Gastrocnemius medialis (tissue), 4 donors: Measurements from ENCODE around the gene ZBTB45. TPM values are rescaled to one million over a fixed set of nuclear protein-coding genes. Genes with fewer than 3 reads are reported as not detected.
"Not testable (repeated sequence)": the region's sequence is repeated elsewhere in the genome, so short reads cannot be mapped to it uniquely, and the experiment has no call there.

Experiments used
- ATAC-seq, 2 donors: fragments of 150-250 bp; one replicate each; pipeline ENCODE4 v1.9.1; 2016
- DNase-seq, 2 donors: peaks; one replicate each; pipeline ENCODE4 v3.0.0-alpha.2; 2019
- H3K27ac ChIP-seq, 4 donors: fragments of 200-600 bp; sonication (generic); 1 replicate in 1 of 4; 2 replicates in 3 of 4; pipeline ENCODE4 v1.5.1; 2016 to 2018; ENCODE audit warnings: mild to moderate bottlenecking in 2 of 4, moderate library complexity in 1 of 4
- H3K27me3 ChIP-seq, 3 donors: fragments of 200-600 bp; sonication (generic) in 2 of 3; 1 replicate in 1 of 3; 2 replicates in 2 of 3; pipeline versions ENCODE4 v1.5.1 to v1.6.0; 2016 to 2019; ENCODE audit warnings: mild to moderate bottlenecking in 1 of 3, moderate library complexity in 1 of 3
- H3K36me3 ChIP-seq, 2 donors: fragments of 200-600 bp; sonication (generic) in 1 of 2; one replicate each; pipeline ENCODE4 v1.5.1; 2017 to 2018
- H3K4me1 ChIP-seq, 2 donors: fragments of 200-600 bp; sonication (generic) in 1 of 2; one replicate each; pipeline ENCODE4 v1.5.1; 2016 to 2017; ENCODE audit warnings: mild to moderate bottlenecking in 2 of 2
- H3K4me3 ChIP-seq, 4 donors: fragments of 200-600 bp; sonication (generic) in 3 of 4; 1 replicate in 1 of 4; 2 replicates in 3 of 4; pipeline ENCODE4 v1.5.1; 2016 to 2019; ENCODE audit warnings: mild to moderate bottlenecking in 2 of 4
- H3K9me3 ChIP-seq, 3 donors: fragments of 200-600 bp; sonication (generic) in 2 of 3; 1 replicate in 1 of 3; 2 replicates in 2 of 3; pipeline ENCODE4 v1.5.1; 2016 to 2019
- POLR2A ChIP-seq, 2 donors: fragments of 450-650 bp; IDR thresholded peaks; one replicate each; pipeline ENCODE4 v1.6.1; 2017; ENCODE audit warnings: antibody characterized with exemption in 2 of 2, mild to moderate bottlenecking in 2 of 2, moderate library complexity in 2 of 2
- in situ Hi-C, 4 donors: fragments of 200-750 bp; cut with MboI; loops; one replicate each; pipeline versions ENCODE4 v1.15.0 to v1.8.0; 2017; ENCODE audit warnings: low sequenced_read_pairs in 4 of 4
- intact Hi-C: fragments of 100-400 bp; cut with DNase I; formaldehyde crosslinking; loops from one replicate; pipeline ENCODE4 v1.15.1; 2023; ENCODE audit warnings: low total_unique reads
- total RNA-seq, 4 donors: library from RNA; depleted of rRNA; stranded (reverse); fragments of >200 nt; gene quantifications; one replicate each; pipeline versions ENCODE4 v1.1.0 to v1.2.3, GENCODE V29; 2016
- TF ChIP-seq, protein P1 (sequence below), 5 experiments: fragments of 450-650 bp in 3 of 5; fragments of 200-600 bp in 2 of 5; sonication (generic) in 2 of 5; IDR thresholded peaks in 4 of 5; conservative IDR thresholded peaks in 1 of 5; 1 replicate in 4 of 5; 2 replicates in 1 of 5; pipeline ENCODE4 v1.5.1; 2016 to 2019; ENCODE audit warnings: antibody characterized with exemption in 5 of 5, mild to moderate bottlenecking in 3 of 5, moderate library complexity in 3 of 5

Gene ZBTB45
- total RNA-seq, 4 donors from 2014 or later, result 5.9 to 12.2 (median 9.6) TPM

DNA sequence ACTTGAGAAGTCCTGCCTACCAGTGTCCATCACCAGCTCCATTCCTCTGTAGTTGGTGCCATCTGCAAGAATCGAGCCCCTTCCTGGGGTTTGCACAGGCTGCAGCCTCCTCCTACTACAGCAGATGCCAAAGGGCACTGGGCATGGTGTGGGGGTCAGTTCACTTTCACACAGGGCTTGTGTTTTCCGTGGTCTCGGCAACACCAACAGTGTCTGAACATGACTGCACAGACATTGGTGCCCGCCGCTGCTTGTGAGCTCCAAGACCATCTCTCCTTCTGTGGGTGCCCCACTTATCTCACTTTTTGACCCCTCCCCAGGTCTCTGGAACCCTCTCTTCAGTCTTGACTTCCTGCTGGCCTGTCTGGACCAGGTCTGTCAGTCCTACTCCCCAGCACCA lies 28.2 kb downstream of the ZBTB45 start:
- Histone ChIP-seq H3K36me3 (no peaks in the 10 kb centered on the region), H3K27me3 (no peaks in the 10 kb centered on the region), H3K27ac (no peak overlapping the region), H3K4me1 (no peaks in the 10 kb centered on the region), H3K9me3 (no peaks in the 10 kb centered on the region), H3K4me3 (no peak overlapping the region)
- DNase-seq, result no peak
- no peak for ATAC-seq
- intact Hi-C loops (no loop called here), in situ Hi-C loops (no loop called here)
- TF ChIP-seq, protein P1, sequence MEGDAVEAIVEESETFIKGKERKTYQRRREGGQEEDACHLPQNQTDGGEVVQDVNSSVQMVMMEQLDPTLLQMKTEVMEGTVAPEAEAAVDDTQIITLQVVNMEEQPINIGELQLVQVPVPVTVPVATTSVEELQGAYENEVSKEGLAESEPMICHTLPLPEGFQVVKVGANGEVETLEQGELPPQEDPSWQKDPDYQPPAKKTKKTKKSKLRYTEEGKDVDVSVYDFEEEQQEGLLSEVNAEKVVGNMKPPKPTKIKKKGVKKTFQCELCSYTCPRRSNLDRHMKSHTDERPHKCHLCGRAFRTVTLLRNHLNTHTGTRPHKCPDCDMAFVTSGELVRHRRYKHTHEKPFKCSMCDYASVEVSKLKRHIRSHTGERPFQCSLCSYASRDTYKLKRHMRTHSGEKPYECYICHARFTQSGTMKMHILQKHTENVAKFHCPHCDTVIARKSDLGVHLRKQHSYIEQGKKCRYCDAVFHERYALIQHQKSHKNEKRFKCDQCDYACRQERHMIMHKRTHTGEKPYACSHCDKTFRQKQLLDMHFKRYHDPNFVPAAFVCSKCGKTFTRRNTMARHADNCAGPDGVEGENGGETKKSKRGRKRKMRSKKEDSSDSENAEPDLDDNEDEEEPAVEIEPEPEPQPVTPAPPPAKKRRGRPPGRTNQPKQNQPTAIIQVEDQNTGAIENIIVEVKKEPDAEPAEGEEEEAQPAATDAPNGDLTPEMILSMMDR (IDR thresholded peaks at IDR 0.05 in 4 of 5, conservative IDR thresholded peaks at IDR 0.05 in 1 of 5), result no peak
- TF ChIP-seq POLR2A (IDR thresholded peaks at IDR 0.05), result no peak

GRCh38 chr19:58484349-58484748 lies 35.3 kb downstream of the ZBTB45 start:
- H3K4me3 ChIP-seq, DNase-seq, intact Hi-C loops, H3K9me3 ChIP-seq, in situ Hi-C loops, H3K27me3 ChIP-seq, ATAC-seq, H3K27ac ChIP-seq, H3K4me1 ChIP-seq: not testable (repeated sequence)
- H3K36me3 ChIP-seq, result peaks cover 0 to 10% of the 10 kb centered on the region in 2 donors

DNA sequence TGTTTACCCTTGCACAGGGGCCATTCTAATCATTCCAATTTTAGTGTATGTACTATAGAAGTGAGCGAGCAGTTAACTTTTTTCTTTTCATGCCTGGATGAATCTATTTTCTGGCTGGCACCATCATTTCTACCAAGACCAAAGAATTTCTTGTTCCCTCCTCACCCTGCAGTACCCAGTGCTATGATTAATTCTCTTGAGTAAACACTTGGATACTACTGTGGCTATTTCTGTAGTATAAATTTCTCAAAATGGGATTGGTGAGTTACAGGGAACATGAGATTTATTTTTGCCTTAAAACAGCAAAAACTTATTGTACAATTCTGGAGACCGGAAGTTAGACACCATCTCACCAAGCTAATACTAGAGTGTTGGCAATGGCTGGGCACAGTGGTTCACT lies 35.8 kb downstream of the ZBTB45 start:
- DNase-seq, result no peak
- Histone ChIP-seq H3K27me3 (no peaks in the 10 kb centered on the region), H3K36me3 (peaks cover 0 to 11% of the 10 kb centered on the region in 2 donors), H3K27ac (no peak overlapping the region), H3K4me3 (no peak overlapping the region), H3K4me1 (no peaks in the 10 kb centered on the region), H3K9me3 (no peaks in the 10 kb centered on the region)
- in situ Hi-C loops, result no loop called here
- no peak for ATAC-seq
- TF ChIP-seq, protein P1 (IDR thresholded peaks at IDR 0.05 in 4 of 5, conservative IDR thresholded peaks at IDR 0.05 in 1 of 5), result no peak
- no peak for TF ChIP-seq POLR2A (IDR thresholded peaks at IDR 0.05)
- intact Hi-C loops, result no loop called here

- Histone ChIP-seq H3K27ac (no peak overlapping the region), H3K9me3 (no peaks in the 10 kb centered on the region), H3K27me3 (no peaks in the 10 kb centered on the region), H3K4me1 (no peaks in the 10 kb centered on the region), H3K36me3 (peaks cover 0 to 11% of the 10 kb centered on the region in 2 donors), H3K4me3 (no peak overlapping the region)
- TF ChIP-seq POLR2A (IDR thresholded peaks at IDR 0.05), result no peak
- TF ChIP-seq, protein P1 (IDR thresholded peaks at IDR 0.05 in 4 of 5, conservative IDR thresholded peaks at IDR 0.05 in 1 of 5), result no peak
- DNase-seq (no peak), ATAC-seq (no peak)
- intact Hi-C loops, result no loop called here
- in situ Hi-C loops, result no loop called here
These were observed 37.2 kb downstream of the ZBTB45 start for GRCh38 chr19:58482372-58482771.

DNA sequence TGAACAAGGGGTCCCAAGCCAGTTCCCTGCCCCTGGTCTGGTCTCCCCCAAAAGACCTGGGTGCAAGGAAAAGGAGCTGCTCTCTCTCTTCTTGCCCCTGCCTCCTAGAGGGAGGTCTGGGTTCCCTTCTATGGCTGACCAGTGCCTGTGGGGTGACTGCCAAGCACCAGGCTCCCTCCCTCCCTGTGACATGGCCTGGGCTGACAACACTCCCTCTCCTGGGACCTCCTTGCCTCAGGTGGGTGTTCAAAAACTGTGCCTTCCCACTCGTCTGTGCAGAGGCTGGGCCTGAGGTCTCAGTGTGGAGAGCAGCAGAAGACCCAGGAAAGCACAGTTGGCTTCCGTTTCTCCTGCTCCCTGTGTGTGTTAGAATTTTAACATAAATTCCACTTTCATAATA lies 38.8 kb downstream of the ZBTB45 start:
- in situ Hi-C loops (no loop called here), intact Hi-C loops (no loop called here)
- Histone ChIP-seq H3K27ac (no peak overlapping the region), H3K4me1 (peaks cover 6 to 11% of the 10 kb centered on the region in 2 donors), H3K4me3 (no peak overlapping the region), H3K27me3 (no peaks in the 10 kb centered on the region), H3K9me3 (no peaks in the 10 kb centered on the region), H3K36me3 (peaks cover 0 to 11% of the 10 kb centered on the region in 2 donors)
- DNase-seq, result no peak
- TF ChIP-seq, protein P1 (IDR thresholded peaks at IDR 0.05 in 4 of 5, conservative IDR thresholded peaks at IDR 0.05 in 1 of 5), result no peak
- TF ChIP-seq POLR2A (IDR thresholded peaks at IDR 0.05), result no peak
- no peak for ATAC-seq
